SJSA1 (cell line): Measurements from ENCODE around the gene FMO5. TPM values are rescaled to one million over a fixed set of nuclear protein-coding genes. Genes with fewer than 3 reads are reported as not detected.
"Not testable (repeated sequence)": the region's sequence is repeated elsewhere in the genome, so short reads cannot be mapped to it uniquely, and the experiment has no call there.

Experiments
- DNase-seq, 2 experiments: peaks; one replicate each; pipeline ENCODE4 v3.0.0-alpha.2; 2015 to 2020; ENCODE audit warnings: low spot score in 2 of 2, low read depth in 1 of 2
- H3K27ac ChIP-seq: fragments of 250-450 bp; sonication (Bioruptor Pico); 2 replicates; pipeline ENCODE4 v1.5.1; 2020; ENCODE audit warnings: mild to moderate bottlenecking, moderate library complexity
- H3K27me3 ChIP-seq: fragments of 250-450 bp; sonication (Bioruptor Pico); replicated peaks from 2 replicates; pipeline ENCODE4 v1.5.1; 2020; ENCODE audit warnings: mild to moderate bottlenecking, moderate library complexity
- H3K36me3 ChIP-seq: fragments of 250-450 bp; sonication (Bioruptor Pico); 2 replicates; pipeline ENCODE4 v1.5.1; 2020; ENCODE audit warnings: mild to moderate bottlenecking
- H3K4me1 ChIP-seq: fragments of 250-450 bp; sonication (Bioruptor Pico); replicated peaks from 2 replicates; pipeline ENCODE4 v1.6.1; 2021; ENCODE audit warnings: mild to moderate bottlenecking
- H3K4me3 ChIP-seq: fragments of 250-450 bp; sonication (Bioruptor Pico); 2 replicates; pipeline ENCODE4 v1.5.1; 2020; ENCODE audit warnings: mild to moderate bottlenecking
- H3K9me3 ChIP-seq: fragments of 250-450 bp; sonication (Bioruptor Pico); replicated peaks from 2 replicates; pipeline ENCODE4 v1.5.1; 2020; ENCODE audit warnings: mild to moderate bottlenecking
- total RNA-seq: library from RNA; depleted of rRNA; stranded (reverse); fragments of >200 nt; shearing (Covaris generic); gene quantifications from 2 replicates; pipeline ENCODE4 v1.2.3, GENCODE V29; 2014; rRNA removed

FMO5 gene
- total RNA-seq, 1 experiment from 2014 or later: 1.5 TPM

DNA sequence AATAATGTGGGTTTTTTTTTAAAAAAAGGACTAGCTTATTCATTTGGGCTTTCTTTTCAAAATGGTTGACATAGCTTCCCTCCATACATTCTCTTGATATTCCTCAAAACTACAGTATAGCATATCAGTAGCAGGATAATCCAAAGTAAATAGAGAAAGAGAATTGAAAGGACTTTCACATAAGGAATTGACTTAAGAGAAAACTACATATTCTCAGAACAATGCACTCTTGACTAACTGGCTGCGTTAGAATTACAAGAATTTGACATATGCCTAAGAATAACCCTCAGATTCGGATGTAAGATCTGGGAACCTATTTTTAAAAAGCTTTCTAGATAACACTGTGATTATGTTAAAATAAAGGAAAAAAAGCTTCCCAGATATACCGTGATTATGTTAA is 56.0 kb downstream of the FMO5 start:
- Histone ChIP-seq H3K27me3 (no peaks in the 10 kb centered on the region), H3K4me3 (no peak overlapping the region), H3K4me1 (peaks cover 47% of the 10 kb centered on the region), H3K36me3 (peaks cover 36% of the 10 kb centered on the region), H3K9me3 (no peaks in the 10 kb centered on the region), H3K27ac (peak overlapping the region; percentile 87)
- peak in 1 of 2 experiments; percentile 58 for DNase-seq

DNA sequence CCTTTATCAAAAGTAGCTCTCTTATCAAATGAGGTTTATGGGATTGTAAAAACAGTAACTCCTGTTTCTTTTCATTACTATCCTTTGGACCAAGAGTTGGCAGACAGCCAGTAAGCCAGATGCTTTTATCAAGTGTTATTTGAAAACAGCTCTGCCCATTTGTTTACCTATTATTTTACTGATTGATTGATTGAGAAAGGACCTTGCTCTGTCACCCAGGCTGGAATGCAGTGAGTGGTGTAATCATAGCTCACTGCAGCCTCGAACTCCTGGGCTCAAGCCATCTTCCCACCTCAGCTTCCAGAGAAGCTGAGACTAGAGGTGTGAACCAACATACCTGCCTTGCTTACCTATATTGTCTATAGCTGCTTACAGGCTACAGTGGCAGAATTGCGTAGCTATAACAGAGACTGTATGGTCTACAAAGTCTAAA is 56.5 kb downstream of the FMO5 start:
- Histone ChIP-seq H3K27me3 (no peaks in the 10 kb centered on the region), H3K4me3 (no peak overlapping the region), H3K4me1 (peaks cover 47% of the 10 kb centered on the region), H3K9me3 (no peaks in the 10 kb centered on the region), H3K27ac (peak overlapping the region; percentile 87), H3K36me3 (peaks cover 39% of the 10 kb centered on the region)
- peak in 1 of 2 experiments; percentile 38 for DNase-seq

DNA sequence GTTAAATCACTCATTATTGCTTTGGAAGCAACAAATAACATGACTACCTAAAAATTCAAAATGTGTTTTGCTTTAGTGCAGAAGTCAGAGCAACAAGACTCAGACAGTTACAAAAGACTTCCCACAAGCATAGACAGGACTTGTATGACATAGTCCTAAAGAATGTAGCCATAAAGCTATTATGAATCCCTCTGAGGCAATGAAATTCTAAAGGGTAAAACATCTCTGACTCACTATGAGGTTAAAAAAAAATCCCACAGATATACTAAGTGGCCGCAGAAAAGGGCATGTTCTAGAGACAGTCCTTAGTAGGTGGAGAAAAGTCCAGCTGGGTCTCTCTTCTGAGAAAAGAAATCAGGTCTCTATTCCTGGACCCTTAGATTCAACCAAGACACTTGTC is 57.8 kb downstream of the FMO5 start:
- H3K36me3 ChIP-seq: peaks cover 47% of the 10 kb centered on the region
- DNase-seq: peak; percentile 48 to 95
- peaks cover 47% of the 10 kb centered on the region for H3K4me1 ChIP-seq
- H3K27ac ChIP-seq: peak overlapping the region; percentile 91
- no peaks in the 10 kb centered on the region for H3K27me3 ChIP-seq
- no peaks in the 10 kb centered on the region for H3K9me3 ChIP-seq
- no peak overlapping the region for H3K4me3 ChIP-seq

DNA sequence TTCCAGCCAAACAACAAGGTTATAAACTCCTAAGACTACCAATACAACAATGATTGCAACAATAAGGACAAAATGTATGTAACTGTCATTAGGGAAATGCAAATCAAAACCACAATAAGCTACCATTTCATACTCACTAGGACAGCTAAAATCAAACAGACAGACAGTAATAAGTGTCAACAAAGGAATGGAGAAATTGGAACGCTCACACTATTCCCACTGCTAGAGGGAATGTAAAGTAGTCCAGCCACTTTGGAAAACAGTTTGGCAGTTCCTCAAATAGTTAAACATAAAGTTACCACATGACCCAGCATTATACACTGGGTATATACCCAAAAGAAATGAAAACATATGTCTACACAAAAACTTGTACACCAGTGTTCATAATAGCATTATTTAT is 62.1 kb downstream of the FMO5 start:
- DNase-seq: no peak
- no peak overlapping the region for H3K4me3 ChIP-seq
- peaks cover 20% of the 10 kb centered on the region for H3K4me1 ChIP-seq
- H3K27ac ChIP-seq: no peak overlapping the region
- H3K9me3 ChIP-seq: no peaks in the 10 kb centered on the region
- peaks cover 84% of the 10 kb centered on the region for H3K36me3 ChIP-seq
- H3K27me3 ChIP-seq: no peaks in the 10 kb centered on the region

DNA sequence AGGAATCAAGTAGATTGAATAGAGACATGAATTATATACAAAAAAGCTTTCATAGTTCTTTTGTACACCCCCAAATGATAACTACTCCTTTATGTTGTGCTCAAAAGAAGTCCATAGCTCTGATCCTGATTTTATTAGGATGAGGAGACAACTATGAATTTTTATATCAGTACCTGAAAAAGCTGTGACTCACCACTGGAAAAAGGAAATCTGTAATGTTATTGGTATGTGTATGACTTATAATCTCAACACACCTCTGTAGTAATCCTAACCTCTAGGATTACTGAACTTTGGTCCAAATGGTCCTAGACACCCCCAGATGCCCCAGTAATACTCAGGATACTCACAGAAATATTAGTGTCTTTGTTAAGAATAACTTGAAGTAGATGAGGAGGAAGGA is 63.0 kb downstream of the FMO5 start:
- DNase-seq: no peak
- Histone ChIP-seq H3K4me3 (no peak overlapping the region), H3K36me3 (peaks cover 93% of the 10 kb centered on the region), H3K4me1 (peaks cover 12% of the 10 kb centered on the region), H3K27me3 (no peaks in the 10 kb centered on the region), H3K27ac (no peak overlapping the region), H3K9me3 (no peaks in the 10 kb centered on the region)

DNA sequence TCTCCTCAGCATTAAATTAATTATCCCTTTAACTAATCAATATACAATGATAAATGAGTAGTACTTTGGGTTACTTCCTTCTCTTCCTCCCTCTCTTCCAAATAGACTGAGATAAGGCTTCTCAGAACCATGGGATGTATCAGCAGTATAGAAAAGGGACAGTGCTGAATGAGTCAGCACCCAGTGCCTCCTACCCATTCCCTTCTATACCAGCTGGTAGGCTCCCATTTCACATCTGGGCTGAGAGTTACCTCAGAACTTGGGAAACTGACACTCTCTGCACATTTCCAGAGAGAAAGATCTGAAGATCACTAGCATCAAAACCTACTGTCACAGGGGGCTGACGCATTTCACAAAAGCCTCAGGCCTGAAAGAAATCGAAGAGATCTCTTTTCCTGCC is 68.0 kb downstream of the FMO5 start:
- not testable (repeated sequence) for DNase-seq, H3K4me1 ChIP-seq, H3K4me3 ChIP-seq, H3K27me3 ChIP-seq, H3K27ac ChIP-seq, H3K9me3 ChIP-seq
- peaks cover 79% of the 10 kb centered on the region for H3K36me3 ChIP-seq

DNA sequence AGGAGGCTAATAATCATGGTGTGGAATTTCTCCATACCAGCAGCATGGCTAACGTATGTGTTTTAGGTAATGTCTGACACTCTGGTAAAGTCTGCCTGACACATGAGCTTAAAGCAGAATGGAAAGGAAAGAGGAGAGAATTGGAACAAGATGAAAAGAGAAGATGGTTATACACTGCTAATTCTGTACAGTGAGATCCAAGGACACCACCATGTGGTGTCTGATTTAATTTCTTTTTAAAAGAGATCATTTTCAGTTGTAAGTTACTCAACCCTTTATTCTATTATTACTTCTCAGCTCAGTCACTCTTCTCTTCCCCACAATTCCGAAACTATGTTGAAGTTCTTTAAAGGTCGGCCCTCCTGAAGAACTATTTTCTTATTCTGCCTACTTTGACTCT is 68.5 kb downstream of the FMO5 start:
- H3K9me3 ChIP-seq: no peaks in the 10 kb centered on the region
- no peak overlapping the region for H3K4me3 ChIP-seq
- peaks cover 74% of the 10 kb centered on the region for H3K36me3 ChIP-seq
- DNase-seq: no peak
- no peaks in the 10 kb centered on the region; the same call in 1 of the 2 replicates for H3K27me3 ChIP-seq
- H3K27ac ChIP-seq: no peak overlapping the region
- H3K4me1 ChIP-seq: no peaks in the 10 kb centered on the region

DNA sequence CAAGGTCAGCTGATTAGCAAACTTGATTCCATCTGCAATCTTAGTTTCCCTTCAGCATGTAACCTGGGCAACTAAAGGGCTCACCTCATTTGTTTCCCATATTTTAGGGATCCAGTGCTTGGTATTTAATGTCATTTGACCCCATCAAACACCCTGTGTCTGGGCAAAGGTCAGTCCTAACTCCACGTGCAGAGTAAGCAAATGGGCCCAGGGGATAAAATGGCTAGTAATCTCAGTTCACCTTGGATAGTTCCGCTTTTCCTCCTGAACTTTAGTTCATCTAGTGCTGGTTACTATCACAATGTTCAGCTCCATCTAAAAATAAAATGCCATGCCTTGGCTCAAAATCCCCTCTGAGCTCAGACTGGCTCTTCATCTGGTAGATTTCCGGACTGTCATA is 72.4 kb downstream of the FMO5 start:
- H3K4me3 ChIP-seq: no peak overlapping the region
- no peaks in the 10 kb centered on the region for H3K9me3 ChIP-seq
- no peaks in the 10 kb centered on the region; the same call in 1 of the 2 replicates for H3K27me3 ChIP-seq
- no peaks in the 10 kb centered on the region for H3K4me1 ChIP-seq
- peaks cover 37% of the 10 kb centered on the region for H3K36me3 ChIP-seq
- no peak for DNase-seq
- H3K27ac ChIP-seq: no peak overlapping the region

DNA sequence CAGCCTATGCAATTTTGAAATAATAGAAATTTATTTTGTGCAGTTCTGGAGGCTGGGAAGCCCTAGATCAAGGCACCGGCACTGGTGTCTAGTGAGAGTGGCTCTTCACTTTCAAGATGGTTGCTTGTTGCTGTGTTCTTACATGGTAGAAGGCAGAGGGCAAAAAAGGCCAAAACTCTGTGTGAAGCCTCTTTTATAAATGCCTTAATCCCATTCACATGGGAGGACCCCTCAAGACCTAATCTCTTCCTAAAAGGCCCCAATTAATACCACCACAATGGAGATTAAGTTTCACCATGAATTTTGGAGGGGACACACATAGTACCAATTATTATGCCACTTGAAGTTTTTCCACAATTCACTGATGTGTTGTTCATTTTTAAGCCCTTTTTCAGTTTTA is 73.9 kb downstream of the FMO5 start:
- Histone ChIP-seq H3K36me3 (peaks cover 25% of the 10 kb centered on the region), H3K4me1 (no peaks in the 10 kb centered on the region), H3K27ac (no peak overlapping the region), H3K9me3 (no peaks in the 10 kb centered on the region), H3K4me3 (no peak overlapping the region), H3K27me3 (no peaks in the 10 kb centered on the region; the same call in 1 of the 2 replicates)
- no peak for DNase-seq

DNA sequence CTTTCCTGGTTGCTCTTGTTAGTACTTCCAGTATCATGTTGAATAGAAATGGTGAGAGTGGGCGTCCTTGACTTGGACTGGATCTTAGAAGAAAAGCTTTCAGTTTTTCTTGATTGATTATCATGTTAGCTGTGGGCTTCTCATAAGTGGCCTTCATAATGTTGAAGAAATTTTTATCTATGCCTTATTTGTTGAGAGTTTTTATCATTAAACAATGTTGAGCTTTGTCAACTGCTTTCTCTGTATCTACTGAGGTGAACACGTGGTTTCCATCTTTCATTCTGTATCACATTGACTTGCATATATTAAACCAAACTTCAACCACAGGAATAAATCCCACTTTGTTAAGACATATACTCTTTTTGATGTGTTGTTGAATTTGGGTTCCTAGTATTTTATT is 82.3 kb downstream of the FMO5 start:
- H3K9me3 ChIP-seq: no peaks in the 10 kb centered on the region
- no peaks in the 10 kb centered on the region for H3K4me1 ChIP-seq
- H3K27ac ChIP-seq: no peak overlapping the region
- H3K36me3 ChIP-seq: no peaks in the 10 kb centered on the region
- H3K4me3 ChIP-seq: no peak overlapping the region
- no peaks in the 10 kb centered on the region for H3K27me3 ChIP-seq
- no peak for DNase-seq

Other genes with a start within 250 kb of the FMO5 start
- gene PRKAB2, start 52.9 kb downstream of the FMO5 start, total RNA-seq: 17.2 and 25.5 TPM in 2 replicates
- 43.4 and 52.5 TPM in 2 replicates for gene CHD1L, start 17.3 kb upstream of the FMO5 start, total RNA-seq